ENCODE results near the gene HIRIP3. TPM values are rescaled to one million over a fixed set of nuclear protein-coding genes. Genes with fewer than 3 reads are reported as not detected.

Gene HIRIP3
- total and polyA plus RNA-seq, 2 of the 13 experiments (the other 11 are each of a cell fraction or from before 2014, with no cell fraction given) = 12.6 to 17.2 TPM

GRCh38 chr16:29961479-29962343 is 33.7 kb downstream of the HIRIP3 start, which contains the start of gene TMEM219 (continued):
- no peak for TF ChIP-seq SNAPC4 (CRISPR knock-in tag; IDR thresholded peaks at IDR 0.05)
- TF ChIP-seq ZSCAN30 (CRISPR knock-in tag; IDR thresholded peaks at IDR 0.05) = no peak
- TF ChIP-seq CHD4 (IDR thresholded peaks at IDR 0.05; ENCODE audit: borderline replicate concordance, low read length) = no peak
- TF ChIP-seq, protein P1, sequence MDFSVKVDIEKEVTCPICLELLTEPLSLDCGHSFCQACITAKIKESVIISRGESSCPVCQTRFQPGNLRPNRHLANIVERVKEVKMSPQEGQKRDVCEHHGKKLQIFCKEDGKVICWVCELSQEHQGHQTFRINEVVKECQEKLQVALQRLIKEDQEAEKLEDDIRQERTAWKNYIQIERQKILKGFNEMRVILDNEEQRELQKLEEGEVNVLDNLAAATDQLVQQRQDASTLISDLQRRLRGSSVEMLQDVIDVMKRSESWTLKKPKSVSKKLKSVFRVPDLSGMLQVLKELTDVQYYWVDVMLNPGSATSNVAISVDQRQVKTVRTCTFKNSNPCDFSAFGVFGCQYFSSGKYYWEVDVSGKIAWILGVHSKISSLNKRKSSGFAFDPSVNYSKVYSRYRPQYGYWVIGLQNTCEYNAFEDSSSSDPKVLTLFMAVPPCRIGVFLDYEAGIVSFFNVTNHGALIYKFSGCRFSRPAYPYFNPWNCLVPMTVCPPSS (IDR thresholded peaks at IDR 0.05) = no peak
- TF ChIP-seq, protein P2, sequence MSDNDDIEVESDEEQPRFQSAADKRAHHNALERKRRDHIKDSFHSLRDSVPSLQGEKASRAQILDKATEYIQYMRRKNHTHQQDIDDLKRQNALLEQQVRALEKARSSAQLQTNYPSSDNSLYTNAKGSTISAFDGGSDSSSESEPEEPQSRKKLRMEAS (IDR thresholded peaks at IDR 0.05) = peak; percentile 84
- no peak; the same call in 1 of the 2 replicates for TF ChIP-seq GATAD1 (CRISPR knock-in tag; IDR thresholded peaks at IDR 0.05)
- no peak for TF ChIP-seq SMAD9 (CRISPR knock-in tag; IDR thresholded peaks at IDR 0.05)
- no peak for TF ChIP-seq ZSCAN20 (CRISPR knock-in tag; IDR thresholded peaks at IDR 0.05; ENCODE audit: borderline replicate concordance)
- TF ChIP-seq NR3C1 (CRISPR knock-in tag; IDR thresholded peaks at IDR 0.05) = no peak
- TF ChIP-seq ZFY (CRISPR knock-in tag; IDR thresholded peaks at IDR 0.05) = no peak; the same call in 1 of the 2 replicates
- TF ChIP-seq CEBPG (CRISPR knock-in tag; IDR thresholded peaks at IDR 0.05) = peak; percentile 8
- peak; percentile 64 for TF ChIP-seq MXD4 (CRISPR knock-in tag; IDR thresholded peaks at IDR 0.05)
- TF ChIP-seq NFRKB (IDR thresholded peaks at IDR 0.05) = no peak
- TF ChIP-seq ZC3H13 (CRISPR knock-in tag; IDR thresholded peaks at IDR 0.05) = no peak
- peak; percentile 78 for TF ChIP-seq THAP11 (CRISPR knock-in tag; IDR thresholded peaks at IDR 0.05)
- TF ChIP-seq CAMTA2 (CRISPR knock-in tag; IDR thresholded peaks at IDR 0.05; ENCODE audit: borderline replicate concordance) = no peak
- TF ChIP-seq, protein P3, sequence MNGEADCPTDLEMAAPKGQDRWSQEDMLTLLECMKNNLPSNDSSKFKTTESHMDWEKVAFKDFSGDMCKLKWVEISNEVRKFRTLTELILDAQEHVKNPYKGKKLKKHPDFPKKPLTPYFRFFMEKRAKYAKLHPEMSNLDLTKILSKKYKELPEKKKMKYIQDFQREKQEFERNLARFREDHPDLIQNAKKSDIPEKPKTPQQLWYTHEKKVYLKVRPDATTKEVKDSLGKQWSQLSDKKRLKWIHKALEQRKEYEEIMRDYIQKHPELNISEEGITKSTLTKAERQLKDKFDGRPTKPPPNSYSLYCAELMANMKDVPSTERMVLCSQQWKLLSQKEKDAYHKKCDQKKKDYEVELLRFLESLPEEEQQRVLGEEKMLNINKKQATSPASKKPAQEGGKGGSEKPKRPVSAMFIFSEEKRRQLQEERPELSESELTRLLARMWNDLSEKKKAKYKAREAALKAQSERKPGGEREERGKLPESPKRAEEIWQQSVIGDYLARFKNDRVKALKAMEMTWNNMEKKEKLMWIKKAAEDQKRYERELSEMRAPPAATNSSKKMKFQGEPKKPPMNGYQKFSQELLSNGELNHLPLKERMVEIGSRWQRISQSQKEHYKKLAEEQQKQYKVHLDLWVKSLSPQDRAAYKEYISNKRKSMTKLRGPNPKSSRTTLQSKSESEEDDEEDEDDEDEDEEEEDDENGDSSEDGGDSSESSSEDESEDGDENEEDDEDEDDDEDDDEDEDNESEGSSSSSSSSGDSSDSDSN (CRISPR knock-in tag; IDR thresholded peaks at IDR 0.05) = no peak; the same call in 1 of the 2 replicates
- peak; percentile 88 for TF ChIP-seq XRCC5 (optimal IDR thresholded peaks at IDR 0.05; ENCODE audit: low read length)
- 0 out of 2 replicates have a peak, but pooled peaks have one; percentile 57 for TF ChIP-seq ZBTB44 (CRISPR knock-in tag; IDR thresholded peaks at IDR 0.05)
- peak; percentile 77; the same call in 1 of the 2 replicates for TF ChIP-seq PCBP1 (IDR thresholded peaks at IDR 0.05; ENCODE audit: borderline replicate concordance, low read depth, low read length)

All from HepG2 (cell line).